ENCODE data around the gene HOXD10. TPM values are rescaled to one million over a fixed set of nuclear protein-coding genes. Genes with fewer than 3 reads are reported as not detected.

The HOXD10 gene
- total and polyA plus RNA-seq, 9 of the 15 experiments (the other 6 are each of a cell fraction or from before 2014, with no cell fraction given) = not detected

- no peak for DNase-seq (ENCODE audit: extremely low read depth in 1 of 4, low spot score in 3 of 4)
- in situ Hi-C loops (cut with MboI) = no loop called here
- Histone ChIP-seq H3K9me1 (ENCODE audit: control insufficient read depth, insufficient read depth, low read length) (no peaks in the 10 kb centered on the region), H3K36me3 (ENCODE audit: control insufficient read depth, insufficient read depth, low read length) (no peaks in the 10 kb centered on the region), H2AFZ (ENCODE audit: low read depth, low read length) (no peak within 1 kb of the TSS), H3K9me3 (replicated peaks; ENCODE audit: control insufficient read depth, insufficient read depth, low read depth, low read length) (no peaks in the 10 kb centered on the region), H3K4me1 (replicated peaks in 1 of 2; ENCODE audit: control insufficient read depth in 2 of 2, insufficient read depth in 2 of 2, low read length in 2 of 2) (peaks cover 0 to 9% of the 10 kb centered on the region in 2 experiments; a peak in 1 of 5 replicates), H3K79me2 (ENCODE audit: control insufficient read depth, insufficient read depth, low read length) (no peaks in the 10 kb centered on the region), H3K4me3 (no peak within 1 kb of the TSS), H3K9ac (ENCODE audit: insufficient read depth in 1 of 2, low read depth in 2 of 2, low read length in 2 of 2) (no peak within 1 kb of the TSS), H3K27ac (ENCODE audit: extremely low read depth, low read depth, low read length) (no peak within 1 kb of the TSS), H4K20me1 (replicated peaks; ENCODE audit: control insufficient read depth, insufficient read depth, low read length) (peaks cover 4% of the 10 kb centered on the region; the same call in 1 of the 2 replicates), H3K27me3 (ENCODE audit: control insufficient read depth in 2 of 2, insufficient read depth in 2 of 2, low read length in 2 of 2) (peaks cover 44 to 48% of the 10 kb centered on the region in 2 experiments), H3K4me2 (ENCODE audit: insufficient read depth, low read length) (no peak within 1 kb of the TSS)
- FAIRE-seq = no peak
- CTCF ChIA-PET (ENCODE audit: low intra/inter-chr PET ratio) = no interaction called here
- TF ChIP-seq FOXK1 (CRISPR knock-in tag; IDR thresholded peaks at IDR 0.05; ENCODE audit: borderline replicate concordance) (no peak), TFE3 (CRISPR knock-in tag; IDR thresholded peaks at IDR 0.05) (peak; percentile 58)
- ATAC-seq = no peak
- WGBS (ENCODE audit: insufficient coverage, low coverage, missing lambda C conversion rate) = 63% methylated on average over 51 of the region's 85 CpGs
- POLR2A ChIA-PET = no interaction called here
- intact Hi-C loops (cut with micrococcal nuclease) = no loop called here
- no TSS peak for BruUV-seq (replicated peaks)
Measured at GRCh38 chr2:176106581-176107539, 9.7 kb upstream of the HOXD10 start, which contains the start of gene HOXD11. HOXD11 (plus strand) TSS chr2:176107280; CDS start chr2:176107356, 76 bp downstream.
